ENCODE results near the gene YJEFN3. TPM values are rescaled to one million over a fixed set of nuclear protein-coding genes. Genes with fewer than 3 reads are reported as not detected.

YJEFN3 gene
- total RNA-seq, 1 experiment from 2014 or later = 16.6 TPM

DNA sequence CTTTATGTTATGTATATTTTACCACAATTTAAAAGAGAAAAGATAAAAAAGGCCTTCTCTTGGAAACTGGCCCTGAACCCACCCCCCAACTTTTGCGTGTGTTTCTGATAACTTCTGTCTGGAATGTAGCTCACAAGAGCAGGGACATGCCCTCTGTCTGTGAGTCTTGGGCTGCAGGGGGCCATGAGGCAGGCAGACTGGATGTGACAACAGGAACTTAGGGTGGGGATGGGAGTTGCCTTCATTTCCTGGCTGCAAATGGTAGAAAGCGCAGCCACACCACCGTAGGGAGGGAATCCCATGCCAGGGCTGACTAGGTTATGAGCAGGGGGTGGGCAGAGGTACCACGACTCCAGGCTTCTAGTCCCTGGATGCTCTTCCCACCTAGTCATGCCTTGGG is 31.2 kb downstream of the YJEFN3 start:
- Histone ChIP-seq H2BK20ac (ENCODE audit: low read depth, low read length, poor library complexity, severe bottlenecking) (no peak overlapping the region), H2AFZ (ENCODE audit: low read length) (no peak overlapping the region), H2BK15ac (ENCODE audit: low read depth, low read length) (no peak overlapping the region), H3K4me2 (ENCODE audit: insufficient read depth, insufficient read length, low read length) (no peak overlapping the region), H3K27me3 (ENCODE audit: insufficient read depth, low read length) (no peaks in the 10 kb centered on the region), H3K9me3 (ENCODE audit: control insufficient read depth, low read depth, low read length) (no peaks in the 10 kb centered on the region), H2BK120ac (ENCODE audit: low read depth, low read length, poor library complexity, severe bottlenecking) (no peak overlapping the region), H3K18ac (ENCODE audit: insufficient read length, low read depth, low read length) (no peak overlapping the region), H4K8ac (replicated peaks; ENCODE audit: insufficient read length, low read depth, low read length) (no peak overlapping the region), H3K23me2 (ENCODE audit: insufficient read length, low read depth, low read length, poor library complexity, severe bottlenecking) (no peaks in the 10 kb centered on the region), H3T11ph (ENCODE audit: low read length) (no peak overlapping the region), H4K5ac (ENCODE audit: insufficient read length, low read depth, low read length) (no peak overlapping the region), H2AK5ac (ENCODE audit: insufficient read length, low read length) (no peak overlapping the region), H3K79me2 (ENCODE audit: insufficient read depth, low read length) (no peaks in the 10 kb centered on the region), H4K91ac (ENCODE audit: insufficient read length, low read depth, low read length) (no peak overlapping the region), H3K23ac (ENCODE audit: insufficient read length, low read depth, low read length) (no peak overlapping the region), H2BK12ac (ENCODE audit: insufficient read length, low read depth, low read length) (no peak overlapping the region), H3K14ac (ENCODE audit: insufficient read depth, low read length) (no peak overlapping the region), H4K20me1 (ENCODE audit: control insufficient read depth, insufficient read depth, insufficient read length) (no peaks in the 10 kb centered on the region), H3K9ac (ENCODE audit: extremely low read depth, insufficient read length, low read length) (no peak overlapping the region), H3K4ac (ENCODE audit: low read depth, low read length) (no peak overlapping the region), H3K4me1 (ENCODE audit: insufficient read depth, low read length) (no peaks in the 10 kb centered on the region; the same call in 1 of the 2 replicates), H3K27ac (ENCODE audit: insufficient read length, low read depth, low read length) (no peak overlapping the region), H3K56ac (ENCODE audit: insufficient read length, low read depth, low read length) (no peak overlapping the region), H3K79me1 (ENCODE audit: insufficient read depth, low read depth, low read length, poor library complexity, severe bottlenecking) (no peaks in the 10 kb centered on the region), H2BK5ac (ENCODE audit: insufficient read length, low read length) (no peak overlapping the region)
- Mint-ChIP-seq H3K4me1 (peaks cover 5 to 9% of the 10 kb centered on the region in 2 experiments), H3K27ac (peak overlapping the region in 1 of 3 experiments; percentile 52; a peak in 1 of 7 replicates), H3K36me3 (ENCODE audit: insufficient read depth in 1 of 3, low read depth in 3 of 3) (peaks cover 0 to 6% (median 6%) of the 10 kb centered on the region in 3 experiments; a peak in 5 of 7 replicates), H3K9me3 (no peaks in the 10 kb centered on the region), H3K4me3 (no peak overlapping the region), H3K27me3 (ENCODE audit: low read depth) (no peaks in the 10 kb centered on the region)
- no peak for DNase-seq
- WGBS (ENCODE audit: extremely low coverage, insufficient read length, low lambda C conversion rate) = no CpG with 5 or more reads among the region's 4 CpGs
- TF ChIP-seq, protein P1, sequence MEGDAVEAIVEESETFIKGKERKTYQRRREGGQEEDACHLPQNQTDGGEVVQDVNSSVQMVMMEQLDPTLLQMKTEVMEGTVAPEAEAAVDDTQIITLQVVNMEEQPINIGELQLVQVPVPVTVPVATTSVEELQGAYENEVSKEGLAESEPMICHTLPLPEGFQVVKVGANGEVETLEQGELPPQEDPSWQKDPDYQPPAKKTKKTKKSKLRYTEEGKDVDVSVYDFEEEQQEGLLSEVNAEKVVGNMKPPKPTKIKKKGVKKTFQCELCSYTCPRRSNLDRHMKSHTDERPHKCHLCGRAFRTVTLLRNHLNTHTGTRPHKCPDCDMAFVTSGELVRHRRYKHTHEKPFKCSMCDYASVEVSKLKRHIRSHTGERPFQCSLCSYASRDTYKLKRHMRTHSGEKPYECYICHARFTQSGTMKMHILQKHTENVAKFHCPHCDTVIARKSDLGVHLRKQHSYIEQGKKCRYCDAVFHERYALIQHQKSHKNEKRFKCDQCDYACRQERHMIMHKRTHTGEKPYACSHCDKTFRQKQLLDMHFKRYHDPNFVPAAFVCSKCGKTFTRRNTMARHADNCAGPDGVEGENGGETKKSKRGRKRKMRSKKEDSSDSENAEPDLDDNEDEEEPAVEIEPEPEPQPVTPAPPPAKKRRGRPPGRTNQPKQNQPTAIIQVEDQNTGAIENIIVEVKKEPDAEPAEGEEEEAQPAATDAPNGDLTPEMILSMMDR (conservative IDR thresholded peaks at IDR 0.05) = no peak

Measured in H9 (cell line).